Fibroblast of gingiva (primary cell): ENCODE data around the gene PNMA1.
A peak's percentile ranks its signal among the peaks of the same experiment; 100 is the strongest.
"Not testable (repeated sequence)": the region's sequence is repeated elsewhere in the genome, so short reads cannot be mapped to it uniquely, and the experiment has no call there.

Source experiments
- DNase-seq: peaks from one replicate; pipeline ENCODE4 v3.0.0-alpha.2; 2011; ENCODE audit warnings: low read depth

Gene PNMA1

DNA sequence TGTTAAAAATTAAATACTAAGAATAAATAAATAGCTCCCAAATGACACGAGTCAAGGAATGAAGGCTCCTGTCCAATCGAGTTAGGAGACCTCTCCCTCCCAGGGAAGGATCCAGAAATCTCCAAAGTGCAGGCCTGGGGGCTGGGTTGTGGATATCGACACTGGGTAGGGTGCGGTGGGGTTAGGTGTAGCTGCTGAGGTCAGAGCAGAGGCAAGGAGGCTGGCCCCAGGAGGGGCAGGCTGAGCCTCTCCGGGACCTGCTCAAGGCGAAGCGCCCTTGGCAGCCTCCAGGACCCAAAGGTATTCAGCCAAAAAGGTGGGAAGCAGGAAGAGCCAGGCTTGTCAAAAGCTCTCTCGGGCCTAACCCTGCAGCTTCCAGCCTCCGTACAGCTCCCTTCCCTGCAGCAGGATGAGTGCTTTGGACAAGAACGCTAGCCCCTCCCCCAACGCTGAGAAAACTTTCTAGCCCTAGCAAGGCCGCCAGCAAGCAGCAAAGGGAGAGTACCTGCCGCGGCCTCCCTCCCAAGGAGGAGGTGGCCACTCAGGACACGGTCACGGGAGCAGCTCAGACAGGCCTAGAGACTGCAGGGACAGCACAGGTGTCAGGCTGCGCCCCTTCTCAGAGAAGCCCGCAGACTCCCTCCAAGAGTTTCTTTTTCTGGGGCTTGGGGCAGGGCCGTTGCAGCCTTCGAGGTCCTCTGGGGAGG, 3.7 kb upstream of the PNMA1 start:
- no peak for DNase-seq

DNA sequence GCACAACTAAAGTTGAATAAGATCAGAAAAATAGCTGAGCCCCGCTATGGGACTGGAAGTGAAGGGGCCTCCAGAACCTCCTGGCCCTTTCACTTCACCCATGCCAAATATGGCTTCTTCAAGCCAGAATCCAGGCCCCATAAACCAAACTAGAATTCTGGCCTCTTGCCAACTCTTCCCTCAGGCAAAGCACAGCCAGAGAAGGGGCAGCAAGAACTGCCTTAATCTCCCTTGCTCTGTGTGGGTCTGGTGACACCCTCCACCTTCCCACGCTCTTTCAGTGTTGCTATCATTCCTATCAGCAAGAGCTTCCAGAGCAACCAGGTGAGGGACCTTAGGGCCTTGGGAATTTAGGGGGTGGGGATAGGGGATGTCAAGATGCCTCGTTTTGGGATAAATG, 3.1 kb upstream of the PNMA1 start:
- no peak for DNase-seq

DNA sequence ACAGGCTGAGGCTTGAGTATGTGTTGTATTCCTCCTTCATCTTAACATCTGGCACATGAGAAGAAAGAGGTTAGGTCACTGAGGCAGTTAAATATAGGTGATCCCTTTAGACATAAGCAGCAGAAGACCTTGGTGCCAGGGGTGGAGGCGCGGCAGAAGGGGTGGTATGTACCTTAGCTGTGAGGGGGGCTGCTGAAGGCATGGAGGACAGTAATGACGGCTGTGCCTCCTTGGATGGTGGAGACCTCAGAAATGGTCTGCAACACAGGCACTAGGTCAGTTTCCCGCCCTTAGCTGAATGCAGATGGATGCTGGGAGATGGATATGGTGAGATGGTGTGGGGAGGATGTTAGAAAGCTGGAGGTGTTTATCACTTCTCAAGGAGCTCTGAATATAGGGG, 1.5 kb upstream of the PNMA1 start:
- DNase-seq = no peak

DNA sequence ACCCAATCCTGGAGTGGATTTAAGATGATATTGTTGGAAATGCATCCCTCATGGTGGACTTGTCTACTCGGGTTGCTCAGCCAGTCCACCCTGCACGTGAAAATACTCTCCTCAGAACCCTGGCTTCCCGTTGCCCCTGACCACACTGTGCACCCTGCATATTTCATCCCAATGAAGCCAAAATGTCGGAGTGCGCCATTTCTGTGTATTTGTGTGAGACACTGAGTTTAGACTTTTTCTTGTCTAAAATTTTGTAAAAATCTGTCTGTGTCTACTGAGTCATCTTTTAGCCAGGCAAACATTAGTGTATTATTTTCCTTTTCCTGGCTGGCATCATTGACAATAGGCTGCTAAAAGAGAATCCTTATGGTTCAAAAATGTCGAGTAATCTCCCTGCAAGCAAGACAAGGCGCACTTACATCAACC, 485 bp upstream of the PNMA1 start:
- peak; percentile 38 for DNase-seq

DNA sequence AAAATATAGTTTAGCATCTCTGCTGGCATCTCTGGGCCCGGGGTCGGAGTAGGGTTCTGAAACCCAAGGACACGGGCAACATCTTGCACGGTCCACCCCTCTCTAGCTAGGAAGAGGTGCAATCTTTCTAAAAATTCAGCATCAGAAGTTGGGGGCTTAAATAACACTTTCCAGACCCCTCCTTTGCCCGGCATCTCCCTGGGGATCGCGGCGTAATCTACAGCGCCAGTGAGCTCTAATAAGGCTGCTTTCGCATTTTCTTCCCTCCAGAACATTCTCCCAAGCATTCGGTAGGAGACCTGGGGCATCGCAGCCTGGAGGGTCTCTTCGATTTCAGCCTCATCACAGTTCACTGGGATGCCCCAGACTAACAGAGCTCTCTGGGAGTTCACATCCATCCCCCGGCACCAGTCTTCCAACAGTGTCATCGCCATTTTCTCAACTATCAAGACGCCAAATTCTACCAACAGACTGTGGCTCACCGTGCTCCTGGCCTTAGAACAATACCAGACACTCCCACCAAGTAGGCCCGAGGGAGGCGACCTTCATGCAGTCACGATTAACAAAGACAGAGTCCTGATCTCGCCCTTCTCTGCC, 880 bp downstream of the PNMA1 start:
- DNase-seq = no peak

DNA sequence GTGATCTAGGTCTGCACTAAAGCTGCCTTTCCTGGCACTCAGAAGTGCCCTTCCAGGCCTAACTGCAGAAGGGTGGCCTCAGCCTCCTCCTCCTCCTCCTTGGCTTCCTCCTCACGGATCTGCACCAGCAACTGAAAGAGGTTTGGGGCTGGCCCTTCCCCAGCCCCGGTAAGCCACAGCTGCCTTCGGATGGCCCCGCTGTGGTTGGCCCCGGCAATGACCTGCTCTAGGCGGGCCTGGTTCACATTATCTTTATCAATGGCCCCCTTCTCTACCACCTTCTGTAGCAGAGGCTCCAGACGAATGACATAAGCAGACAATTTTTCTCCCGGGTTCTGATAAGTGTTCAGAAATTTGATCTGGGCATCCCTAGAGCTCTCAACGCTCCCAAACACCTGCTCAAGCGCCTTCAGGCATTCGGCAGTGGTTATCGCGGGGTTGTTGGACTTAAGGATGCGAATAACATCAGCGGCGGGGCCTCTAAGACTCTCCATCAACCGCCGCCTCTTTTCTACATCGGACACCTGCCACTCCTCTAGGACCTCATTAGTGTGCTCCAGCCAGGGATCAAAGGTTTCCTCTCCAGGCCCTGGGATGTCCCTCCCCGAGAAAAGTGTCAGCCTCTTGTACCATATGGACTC, 1.5 kb downstream of the PNMA1 start:
- no peak for DNase-seq

DNA sequence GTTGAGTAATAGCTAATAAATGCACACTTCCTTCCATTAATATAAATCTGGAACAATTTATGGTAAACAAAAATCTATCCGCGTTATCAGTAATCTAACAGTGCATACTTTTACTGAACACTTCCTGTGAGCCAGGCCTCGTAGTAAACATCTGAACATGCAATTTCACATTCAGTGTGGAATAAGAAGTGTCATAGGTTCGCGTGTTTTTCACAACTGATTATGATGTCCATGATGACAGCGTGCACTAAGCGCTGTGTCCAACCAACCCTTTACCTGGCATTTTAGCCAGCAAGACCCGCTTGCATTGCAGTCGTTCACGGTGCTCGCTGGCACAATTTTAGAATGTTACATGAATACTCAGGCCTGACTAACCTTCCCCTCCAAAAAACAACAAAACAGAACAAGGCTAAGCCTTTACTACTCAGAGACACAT, 2.1 kb downstream of the PNMA1 start:
- no peak for DNase-seq

DNA sequence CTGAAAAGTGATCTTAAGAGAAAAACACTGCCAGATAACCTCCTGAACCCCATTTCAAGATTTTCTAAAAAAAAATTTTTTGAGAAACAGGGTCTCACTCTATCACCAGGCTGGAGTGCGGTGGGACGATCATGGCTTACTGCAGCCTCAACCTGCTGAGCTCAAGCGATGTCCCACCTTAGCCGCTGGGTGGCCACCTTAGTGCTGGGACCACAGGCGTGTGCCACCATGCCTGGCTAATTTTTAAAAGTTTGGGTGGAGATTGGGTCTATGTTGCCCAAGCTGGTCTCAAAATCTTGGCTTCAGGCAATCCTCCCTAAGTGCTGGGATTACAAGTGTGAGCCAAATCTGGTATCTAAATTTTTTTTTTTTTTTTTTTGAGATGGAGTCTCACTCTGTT, 3.4 kb downstream of the PNMA1 start:
- no peak for DNase-seq

DNA sequence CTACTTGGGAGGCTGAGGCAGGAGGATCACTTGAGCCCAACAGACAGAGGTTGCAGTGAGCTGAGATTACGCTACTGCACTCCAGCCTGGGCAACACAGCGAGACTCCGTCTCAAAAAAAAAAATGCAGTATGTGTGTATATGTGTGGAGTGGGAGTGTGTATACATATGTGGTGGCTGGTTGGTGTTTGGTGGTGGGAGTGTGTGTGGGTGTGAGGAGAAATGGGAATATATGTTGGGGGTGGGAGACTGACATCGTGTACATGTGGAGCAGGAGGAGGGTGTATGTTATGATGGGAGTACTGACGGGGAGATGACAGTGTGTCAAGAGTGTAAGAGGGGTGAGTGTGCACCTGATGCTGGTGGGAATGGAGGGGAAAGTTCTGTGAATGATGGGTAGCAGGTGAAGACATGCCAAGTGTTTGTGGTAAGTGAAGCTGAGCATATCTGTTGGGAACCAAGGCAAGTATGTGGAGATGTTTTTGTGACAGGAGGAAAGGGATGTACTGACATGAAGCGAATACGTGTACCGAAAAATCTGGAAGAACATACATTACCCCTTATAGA, 4.2 kb downstream of the PNMA1 start:
- no peak for DNase-seq

DNA sequence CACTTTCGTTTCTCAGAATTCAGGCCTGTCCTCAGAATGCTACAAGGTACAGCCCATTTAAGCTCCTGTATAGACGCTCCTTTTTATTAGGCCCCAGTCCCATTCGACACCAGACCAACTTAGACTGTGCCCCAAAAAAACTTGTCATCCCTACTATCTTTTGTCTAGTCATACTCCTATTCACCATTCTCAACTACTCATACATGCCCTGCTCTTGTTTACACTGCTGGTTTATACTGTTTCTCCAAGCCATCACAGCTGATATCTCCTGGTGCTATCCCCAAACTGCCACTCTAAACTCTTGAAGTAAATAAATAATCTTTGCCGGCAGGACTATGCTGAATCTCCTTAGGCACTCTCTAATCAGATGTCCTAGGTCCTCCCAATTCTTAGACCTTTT, 6.1 kb downstream of the PNMA1 start:
- DNase-seq = not testable (repeated sequence)

DNA sequence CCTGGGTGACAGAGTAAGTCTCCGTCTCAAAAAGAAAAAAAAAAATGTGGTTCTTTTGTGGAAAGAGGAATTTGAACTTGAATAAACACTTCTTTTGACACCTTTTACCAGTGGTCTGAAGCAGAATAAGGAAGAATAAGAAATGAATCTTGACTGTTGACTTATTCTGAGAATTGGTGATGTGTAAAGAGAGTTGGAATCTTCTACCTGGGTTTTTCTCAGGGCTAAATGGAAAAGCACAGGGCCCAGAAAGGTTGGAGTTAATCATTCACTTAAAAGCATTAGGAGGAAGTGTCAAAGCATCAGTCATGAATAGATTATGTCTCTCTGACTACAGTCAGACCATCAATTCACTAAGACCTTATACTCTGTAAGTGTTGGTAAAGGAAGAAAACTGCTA, 13.9 kb downstream of the PNMA1 start:
- DNase-seq = no peak

DNA sequence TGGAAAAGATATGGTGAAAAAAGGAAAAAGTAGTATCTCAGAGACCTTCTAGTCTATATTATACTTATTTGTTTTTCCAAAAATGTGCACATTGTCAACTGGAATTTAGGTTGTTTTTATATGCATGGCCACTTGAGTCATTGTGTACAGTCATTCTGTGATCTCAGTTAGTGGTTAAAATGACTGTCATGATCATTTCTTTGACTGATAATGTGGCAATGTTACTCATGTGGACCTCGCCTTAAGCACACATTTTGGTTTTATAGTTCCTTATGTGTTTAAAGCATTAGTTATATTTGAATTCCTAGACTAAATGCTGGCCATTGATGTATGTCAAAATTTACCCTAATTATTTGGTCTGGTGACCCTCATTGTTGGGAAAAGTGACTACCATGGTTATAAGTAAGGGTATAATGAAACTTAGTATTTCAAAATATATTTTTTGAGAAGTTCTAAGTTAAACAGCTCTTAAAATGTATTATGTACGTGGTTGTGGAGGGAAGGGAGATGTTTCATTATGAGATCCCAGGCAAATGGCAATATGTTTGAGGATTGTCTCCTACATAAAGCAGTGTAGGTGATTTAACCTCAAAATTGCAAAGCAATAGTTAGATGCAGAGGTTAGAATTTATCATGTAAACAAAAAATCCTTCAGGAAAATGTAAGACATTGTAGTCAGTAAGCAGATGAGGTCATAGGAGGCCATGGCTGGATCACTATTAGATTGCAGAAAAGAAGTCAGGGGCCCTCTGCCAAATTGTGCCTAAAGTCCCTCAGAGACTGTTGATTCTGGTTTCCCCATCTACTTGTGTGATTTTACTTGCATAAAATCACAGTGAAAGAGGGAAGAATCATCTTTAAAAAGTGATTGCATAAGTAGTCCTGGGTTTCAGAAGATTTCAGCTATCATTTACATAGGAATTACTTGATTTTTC, 17.5 kb downstream of the PNMA1 start:
- DNase-seq = peak; percentile 80

DNA sequence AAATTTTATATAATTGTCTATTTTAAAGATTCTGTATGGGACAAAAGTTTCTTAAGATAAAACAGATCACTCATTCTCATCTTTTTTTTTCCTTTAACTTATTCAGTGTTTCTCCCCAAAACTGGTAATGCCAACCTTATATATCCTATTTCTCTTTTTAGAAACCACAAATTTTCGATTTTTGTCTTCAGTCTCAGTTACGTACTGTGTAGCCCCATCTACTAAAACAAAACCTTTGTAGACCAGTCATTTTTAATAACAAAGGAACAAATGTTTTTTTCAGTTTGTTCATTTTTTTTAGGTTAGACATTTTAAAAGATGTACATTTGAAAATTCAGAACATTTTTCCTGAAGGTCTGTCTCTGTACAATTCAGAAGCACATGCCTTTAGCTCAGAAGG, 18.2 kb downstream of the PNMA1 start:
- DNase-seq = no peak

DNA sequence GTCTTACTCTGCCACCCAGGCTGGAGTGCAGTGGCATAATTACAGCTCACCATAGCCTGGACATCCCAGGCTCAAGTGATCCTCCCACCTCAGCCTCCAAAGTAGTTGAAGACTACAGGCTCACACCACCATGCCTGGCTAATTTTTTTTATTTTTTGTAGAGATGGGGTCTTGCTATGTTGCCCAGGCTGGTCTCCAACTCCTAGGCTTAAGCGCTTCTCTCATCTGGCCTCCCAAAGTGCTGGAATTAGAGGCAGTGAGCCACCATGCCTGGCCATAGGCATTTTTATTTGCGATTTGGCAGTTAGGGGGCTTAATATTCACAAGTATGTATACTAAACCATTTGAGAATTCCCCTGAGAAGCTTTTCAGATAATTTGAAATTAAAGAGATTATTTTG, 19.1 kb downstream of the PNMA1 start:
- DNase-seq = no peak

DNA sequence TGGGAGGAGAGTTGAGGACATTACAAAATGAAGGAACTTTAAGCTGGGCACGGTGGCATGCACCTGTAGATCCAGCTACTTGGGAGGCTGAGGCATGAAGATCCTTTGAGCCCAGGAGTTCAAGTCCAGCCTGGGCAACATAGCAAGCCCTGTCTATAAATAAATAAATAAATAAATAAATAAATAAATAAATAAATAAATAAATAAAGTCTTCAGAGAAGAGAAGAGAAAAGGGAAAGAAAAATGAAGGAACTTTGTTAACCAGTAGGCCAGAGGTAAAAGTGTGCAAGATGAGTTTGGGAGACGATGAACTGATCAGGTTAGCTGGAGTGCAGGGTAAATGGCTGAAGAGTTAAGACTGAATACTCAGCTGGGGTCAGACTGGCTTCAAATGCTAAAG, 20.1 kb downstream of the PNMA1 start:
- no peak for DNase-seq

DNA sequence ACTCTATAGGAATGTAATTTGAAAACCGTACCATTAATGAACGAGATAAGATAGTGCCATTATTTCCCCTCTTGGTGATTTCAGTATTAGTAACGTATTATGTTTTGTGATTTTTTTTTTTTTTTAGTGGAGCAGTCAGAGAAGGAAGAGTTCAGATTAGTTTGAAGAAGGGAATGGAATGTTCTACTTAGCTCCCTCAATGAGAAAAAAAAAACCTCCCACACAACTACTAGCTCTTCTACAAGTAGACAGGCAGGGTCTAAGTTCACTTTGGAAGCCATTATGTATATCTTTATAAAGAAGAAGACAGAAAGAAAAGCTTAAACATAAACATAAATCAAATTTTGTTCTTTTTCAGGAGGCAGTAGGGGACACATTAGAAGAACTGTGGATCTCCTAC, 27.3 kb downstream of the PNMA1 start:
- DNase-seq = no peak

DNA sequence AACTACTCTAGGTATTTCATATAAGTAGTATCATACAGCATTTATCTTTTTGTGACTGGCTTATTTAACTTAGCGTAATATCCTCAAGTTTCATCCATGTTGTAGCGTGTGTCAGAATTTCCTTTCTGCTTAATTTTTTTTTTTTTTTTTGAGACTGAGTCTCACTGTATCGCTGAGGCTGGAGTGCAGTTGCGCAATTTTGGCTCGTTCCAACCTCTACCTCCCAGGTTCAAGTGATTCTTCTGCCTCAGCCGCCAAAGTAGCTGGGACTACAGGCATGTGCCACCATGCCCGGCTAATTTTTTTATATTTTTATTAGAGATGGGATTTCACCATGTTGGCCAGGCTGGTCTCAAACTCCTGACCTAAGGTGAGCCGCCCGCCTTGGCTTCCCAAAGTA, 28.9 kb downstream of the PNMA1 start:
- DNase-seq = no peak

DNA sequence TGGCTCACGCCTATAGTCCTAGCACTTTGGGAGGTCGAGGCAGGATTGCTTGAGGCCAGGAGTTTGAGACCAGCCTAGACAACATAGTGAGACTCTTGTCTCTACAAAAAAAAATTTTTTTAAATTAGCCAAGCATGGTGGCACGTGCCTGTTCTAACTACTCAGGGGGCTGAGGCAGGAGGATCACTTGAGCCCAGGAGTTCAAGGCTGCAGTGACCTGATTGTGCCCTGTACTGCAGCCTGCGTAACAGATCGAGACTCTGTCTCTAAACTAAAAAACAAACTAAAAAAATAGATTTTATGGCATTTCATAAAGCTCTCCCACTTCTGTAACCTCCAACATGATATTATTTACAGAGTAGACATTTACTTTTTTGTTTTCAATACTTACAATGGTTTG, 29.6 kb downstream of the PNMA1 start:
- DNase-seq = no peak

DNA sequence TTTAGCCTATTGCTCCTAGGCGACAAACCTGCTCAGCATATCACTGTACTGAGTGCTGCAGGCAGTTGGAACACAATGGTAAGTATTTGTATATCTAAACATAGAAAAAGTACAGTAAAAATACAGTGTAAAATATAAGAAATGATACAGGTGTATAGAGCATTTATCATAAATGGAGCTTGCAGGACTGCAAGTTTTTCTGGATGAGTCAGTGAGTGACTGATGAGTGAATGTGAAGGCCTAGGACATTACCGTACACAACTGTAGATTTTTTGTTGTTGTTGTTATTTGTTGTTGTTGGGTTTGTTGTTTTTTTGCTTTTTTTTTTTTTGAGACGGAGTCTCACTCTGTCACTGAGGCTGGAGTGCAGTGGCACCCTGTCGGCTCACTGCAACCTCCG, 33.4 kb downstream of the PNMA1 start:
- DNase-seq = no peak

DNA sequence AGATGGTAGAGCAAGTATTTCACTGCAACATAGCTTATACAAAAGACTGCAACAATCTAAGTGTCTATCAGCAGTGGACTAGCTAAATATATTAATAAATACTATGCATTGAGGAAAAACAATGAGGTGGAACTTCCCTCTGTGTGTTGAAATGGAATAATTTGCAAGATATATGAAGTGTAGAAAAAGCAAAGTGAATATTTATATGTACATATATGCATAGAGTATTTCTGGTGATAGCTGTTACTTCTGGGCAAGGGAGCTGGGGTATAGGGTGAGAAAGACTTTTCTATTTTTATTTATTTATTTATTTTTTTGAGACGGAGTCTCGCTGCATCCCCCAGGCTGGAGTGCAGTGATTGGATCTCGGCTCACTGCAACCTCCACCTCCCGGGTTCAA, 35.5 kb downstream of the PNMA1 start:
- DNase-seq = no peak

DNA sequence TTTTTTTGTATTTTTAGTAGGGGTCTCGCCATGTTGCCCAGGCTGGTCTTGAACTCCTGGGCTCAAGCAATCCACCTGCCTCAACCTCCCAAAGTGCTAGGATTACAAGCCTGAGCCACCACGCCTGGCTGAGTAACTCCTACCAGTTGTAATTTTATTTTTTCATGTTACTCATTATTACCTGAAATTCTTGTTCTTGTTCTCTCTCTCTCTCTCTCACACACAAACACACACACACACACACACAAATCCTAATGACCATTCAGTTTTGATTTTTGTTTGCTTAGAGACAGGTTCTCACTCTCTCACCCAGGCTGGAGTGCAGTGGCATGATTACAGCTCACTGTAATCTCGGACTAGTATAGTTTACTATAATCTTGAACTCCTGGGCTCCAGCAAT, 39.2 kb downstream of the PNMA1 start:
- no peak for DNase-seq

DNA sequence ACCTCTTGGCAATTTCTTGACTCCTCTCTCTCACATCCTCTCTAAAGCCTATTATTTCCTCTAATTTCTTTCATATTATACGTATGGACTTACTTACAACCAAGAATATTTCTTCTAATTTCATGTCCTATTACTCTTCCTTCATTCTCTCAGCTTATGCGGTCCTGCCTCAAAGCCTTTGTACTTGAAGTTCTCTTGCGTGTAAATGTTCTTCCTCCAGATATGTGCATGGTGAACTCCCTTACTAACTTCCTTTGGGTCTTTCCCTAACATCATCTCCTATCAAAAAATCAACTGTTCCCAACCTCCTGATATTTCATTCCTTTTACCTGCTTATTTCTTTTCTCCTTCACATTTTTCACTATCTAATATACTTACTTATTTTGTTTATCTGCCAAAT, 46.3 kb downstream of the PNMA1 start:
- DNase-seq = no peak
